Coronary artery (tissue), 2 donors: Measurements from ENCODE around the gene EVX2.

Experiments
- DNase-seq: peaks from one replicate; pipeline ENCODE4 v3.0.0-alpha.2; 2017; ENCODE audit warnings: low spot score
- H3K27ac ChIP-seq, 2 donors: fragments of 200-600 bp; sonication (generic); one replicate each; pipeline ENCODE4 v1.5.1; 2016 to 2019
- H3K4me3 ChIP-seq: fragments of 200-600 bp; sonication (generic); 2 replicates; pipeline ENCODE4 v1.5.1; 2016; ENCODE audit warnings: mild to moderate bottlenecking, moderate library complexity
- TF ChIP-seq, protein P1 (sequence below): fragments of 200-600 bp; sonication (generic); IDR thresholded peaks from one replicate; pipeline ENCODE4 v1.5.1; 2019; ENCODE audit warnings: antibody characterized with exemption

Gene EVX2

DNA sequence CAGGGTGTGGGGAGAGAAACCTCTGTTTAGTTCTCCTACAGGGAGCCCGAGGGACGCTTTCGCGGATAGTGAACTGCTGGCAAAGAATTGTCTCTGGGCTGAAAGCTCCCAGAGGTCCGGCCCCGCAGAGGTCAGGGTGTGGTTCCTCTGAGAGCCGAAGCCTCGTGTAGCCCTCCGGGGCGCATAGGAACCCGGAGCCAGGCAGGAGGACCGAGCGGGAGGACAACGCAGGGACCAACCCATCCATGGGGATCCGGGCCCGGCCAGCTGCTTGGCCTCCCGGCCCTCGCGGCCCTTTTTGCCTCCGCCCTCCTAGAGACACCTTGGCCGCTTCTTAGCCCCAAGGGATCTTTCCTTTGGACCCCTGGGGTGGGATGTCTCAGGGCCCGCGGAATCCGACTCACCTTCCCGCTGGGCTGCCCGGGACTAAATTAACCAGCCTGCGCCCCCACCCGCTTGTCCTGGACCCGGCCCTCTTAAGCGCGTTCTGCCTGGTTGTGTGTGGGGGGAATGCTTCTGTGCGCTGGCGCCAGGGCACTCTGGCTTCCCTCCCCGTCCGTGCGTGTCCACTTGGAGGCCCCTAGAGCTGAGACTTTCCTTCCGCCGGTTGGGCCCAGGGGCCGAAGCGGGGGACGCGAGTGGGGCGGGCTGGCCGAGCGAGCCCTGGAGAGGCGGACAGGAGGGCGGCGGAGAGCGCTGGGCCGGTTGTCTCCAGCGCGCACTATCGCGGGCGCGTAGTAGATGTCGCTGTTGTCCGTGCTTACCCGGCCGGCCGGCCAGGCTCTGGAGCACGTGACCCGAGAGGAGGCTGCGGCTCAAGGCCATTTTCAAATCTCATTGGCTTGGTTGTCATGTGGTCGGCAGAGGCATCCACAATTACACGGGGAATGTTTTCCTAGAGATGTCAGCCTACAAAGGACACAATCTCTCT is 32.4 kb upstream of the EVX2 start, which contains the start of gene HOXD10:
Gene HOXD10, plus strand, starts transcription at position 896 of the 931 bp plus-strand sequence. CDS start 56 bp downstream, outside the sequence.
- Histone ChIP-seq H3K27ac (no peak within 1 kb of the TSS), H3K4me3 (no peak within 1 kb of the TSS)
- no peak for DNase-seq
- TF ChIP-seq, protein P1, sequence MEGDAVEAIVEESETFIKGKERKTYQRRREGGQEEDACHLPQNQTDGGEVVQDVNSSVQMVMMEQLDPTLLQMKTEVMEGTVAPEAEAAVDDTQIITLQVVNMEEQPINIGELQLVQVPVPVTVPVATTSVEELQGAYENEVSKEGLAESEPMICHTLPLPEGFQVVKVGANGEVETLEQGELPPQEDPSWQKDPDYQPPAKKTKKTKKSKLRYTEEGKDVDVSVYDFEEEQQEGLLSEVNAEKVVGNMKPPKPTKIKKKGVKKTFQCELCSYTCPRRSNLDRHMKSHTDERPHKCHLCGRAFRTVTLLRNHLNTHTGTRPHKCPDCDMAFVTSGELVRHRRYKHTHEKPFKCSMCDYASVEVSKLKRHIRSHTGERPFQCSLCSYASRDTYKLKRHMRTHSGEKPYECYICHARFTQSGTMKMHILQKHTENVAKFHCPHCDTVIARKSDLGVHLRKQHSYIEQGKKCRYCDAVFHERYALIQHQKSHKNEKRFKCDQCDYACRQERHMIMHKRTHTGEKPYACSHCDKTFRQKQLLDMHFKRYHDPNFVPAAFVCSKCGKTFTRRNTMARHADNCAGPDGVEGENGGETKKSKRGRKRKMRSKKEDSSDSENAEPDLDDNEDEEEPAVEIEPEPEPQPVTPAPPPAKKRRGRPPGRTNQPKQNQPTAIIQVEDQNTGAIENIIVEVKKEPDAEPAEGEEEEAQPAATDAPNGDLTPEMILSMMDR: no peak

DNA sequence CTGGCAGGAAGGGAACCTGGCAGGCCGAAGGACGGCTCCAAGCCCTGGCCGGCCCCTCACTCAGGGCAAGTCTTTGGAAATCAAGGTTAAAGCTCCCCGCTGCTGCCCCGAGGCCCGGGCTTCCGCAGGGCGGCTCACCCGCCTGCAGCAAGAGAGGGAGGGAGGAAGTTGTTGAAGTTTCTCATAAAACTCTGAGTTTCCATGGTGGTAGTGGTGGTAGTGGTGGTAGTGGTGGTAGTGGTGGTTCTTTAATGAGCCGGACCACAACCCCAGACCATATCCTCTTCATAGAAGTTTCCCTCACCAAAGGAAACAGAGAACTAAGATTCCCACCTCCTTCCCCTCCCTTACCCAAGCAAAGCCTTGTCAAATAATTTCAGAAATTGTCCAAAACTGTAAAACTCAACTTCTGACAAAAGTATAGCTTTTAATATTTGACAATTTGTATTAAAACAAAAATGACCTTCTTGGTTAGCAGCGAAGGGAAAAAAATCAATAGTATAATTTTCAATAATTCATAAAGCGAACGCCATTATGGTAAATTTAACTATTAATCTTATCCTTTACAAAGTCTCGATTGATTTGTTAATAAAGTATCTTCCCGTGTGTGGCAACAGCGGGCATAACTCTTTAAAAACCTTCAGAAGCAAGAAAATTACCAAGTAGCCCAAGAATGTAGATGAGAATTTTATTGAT is 31.3 kb upstream of the EVX2 start:
- no peak overlapping the region for H3K4me3 ChIP-seq
- DNase-seq: no peak
- TF ChIP-seq, protein P1: no peak
- no peak overlapping the region for H3K27ac ChIP-seq

DNA sequence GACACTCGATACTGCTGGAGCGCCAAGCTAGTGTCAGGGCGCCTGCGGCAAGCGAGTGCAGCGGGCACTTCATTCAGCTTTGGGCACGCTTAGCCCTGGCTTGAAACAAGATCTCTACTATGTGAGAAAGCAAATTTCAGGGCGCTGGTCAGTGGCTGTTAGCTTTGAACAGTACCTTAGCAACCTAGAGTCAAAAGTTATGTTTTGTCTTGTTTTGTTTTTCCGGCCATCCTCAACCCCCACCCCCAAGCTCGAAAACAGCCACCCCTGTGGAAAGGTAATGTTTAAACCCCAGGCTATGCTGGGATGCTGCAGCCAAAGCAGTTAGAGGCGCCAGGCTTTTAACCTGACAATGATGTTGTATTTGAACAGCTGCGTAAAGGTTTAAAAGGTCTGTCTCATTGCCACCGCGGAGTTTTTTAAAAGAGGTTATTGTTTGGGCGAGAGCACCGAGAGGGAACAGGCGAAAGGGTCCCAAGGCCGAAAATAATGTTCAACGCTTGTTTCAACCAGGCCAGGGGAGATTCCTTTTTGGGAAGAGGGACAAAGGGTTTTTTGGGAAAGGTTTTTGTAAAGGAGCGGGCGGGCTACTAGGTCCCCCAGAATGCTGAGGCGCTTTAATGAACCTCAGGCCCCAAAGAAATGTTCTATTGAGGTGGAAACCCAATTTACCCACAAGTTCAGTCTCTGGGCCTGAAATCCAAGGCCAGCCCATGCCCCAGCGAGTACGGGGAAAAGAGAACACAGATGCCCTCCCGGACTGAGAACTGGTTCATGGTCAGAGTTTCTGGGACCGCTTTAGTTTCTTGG is 30.6 kb upstream of the EVX2 start:
- TF ChIP-seq, protein P1: no peak
- no peak overlapping the region for H3K4me3 ChIP-seq
- no peak for DNase-seq
- no peak overlapping the region for H3K27ac ChIP-seq

DNA sequence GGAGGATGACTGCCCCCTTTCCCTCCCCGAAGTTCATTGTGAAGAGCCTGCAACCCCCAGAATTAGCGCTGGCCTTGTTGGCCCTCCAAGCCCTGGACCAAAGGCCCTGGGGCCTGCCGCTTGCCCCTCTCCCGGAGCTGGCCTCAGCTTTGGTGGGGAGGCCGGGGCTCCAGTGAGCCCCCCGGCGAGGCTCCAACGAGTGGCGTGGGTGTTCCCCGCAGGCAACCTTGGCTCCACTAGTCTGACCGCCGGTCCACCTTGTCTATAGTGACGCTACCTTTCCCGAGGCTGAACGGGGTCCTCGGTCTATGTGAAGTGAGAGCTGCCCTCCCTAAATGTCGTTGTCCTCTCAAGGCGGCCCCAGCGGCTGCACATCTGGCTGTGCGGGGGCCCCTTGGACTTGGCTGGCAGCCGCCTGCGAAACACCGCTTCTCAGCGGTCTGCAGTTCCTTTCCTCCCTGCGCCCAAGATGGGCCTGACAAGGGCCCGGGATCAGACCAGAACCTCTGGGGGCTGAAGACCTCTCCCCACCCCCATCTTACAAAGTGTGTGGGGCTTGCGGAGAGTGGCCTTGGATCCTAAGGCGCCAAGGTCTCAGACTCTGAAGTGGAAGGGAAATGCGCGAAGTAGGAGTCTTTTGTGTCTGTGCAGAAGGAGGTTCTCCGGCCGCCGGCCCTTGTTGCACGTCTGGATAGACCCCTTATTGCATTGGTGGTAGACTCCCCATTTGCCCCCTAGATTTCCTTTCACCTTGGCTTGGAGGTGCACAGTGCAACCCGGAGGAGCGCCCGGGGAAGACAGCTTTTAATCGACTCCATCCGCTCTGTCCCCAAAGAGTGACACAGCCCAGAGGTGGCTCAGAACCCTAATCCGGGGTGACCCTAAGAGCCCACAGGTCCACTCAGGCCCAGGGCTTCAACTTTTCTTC is 28.9 kb upstream of the EVX2 start:
- no peak overlapping the region for H3K4me3 ChIP-seq
- no peak for DNase-seq
- no peak overlapping the region for H3K27ac ChIP-seq
- TF ChIP-seq, protein P1: no peak

DNA sequence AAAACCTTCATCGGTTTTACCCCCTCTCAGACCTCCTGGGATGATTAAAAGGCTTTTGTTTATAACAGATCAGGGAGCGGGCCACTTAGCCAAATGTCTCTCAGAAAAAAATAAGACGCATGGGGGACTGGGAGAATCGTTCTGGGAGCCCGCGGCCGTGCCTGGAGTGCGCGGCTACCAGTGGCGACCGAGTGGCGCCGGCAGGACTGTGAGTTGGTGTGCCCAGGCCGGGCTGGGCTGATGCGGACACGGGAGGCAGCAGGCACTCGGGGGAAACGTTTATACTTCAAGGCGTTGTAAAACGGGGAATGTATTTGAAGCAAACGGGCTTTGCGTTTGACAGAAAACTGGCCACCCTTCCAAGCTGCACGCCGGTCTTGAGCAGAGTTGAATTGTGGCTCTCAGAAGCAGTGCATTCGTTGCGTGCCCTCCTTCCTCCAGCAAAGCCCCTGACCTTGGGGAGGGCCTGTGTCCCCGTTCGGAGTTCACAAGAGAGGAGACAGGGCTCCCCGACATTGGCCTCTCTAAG is 28.1 kb upstream of the EVX2 start:
- DNase-seq: no peak
- H3K4me3 ChIP-seq: no peak overlapping the region
- no peak overlapping the region for H3K27ac ChIP-seq
- TF ChIP-seq, protein P1: no peak

DNA sequence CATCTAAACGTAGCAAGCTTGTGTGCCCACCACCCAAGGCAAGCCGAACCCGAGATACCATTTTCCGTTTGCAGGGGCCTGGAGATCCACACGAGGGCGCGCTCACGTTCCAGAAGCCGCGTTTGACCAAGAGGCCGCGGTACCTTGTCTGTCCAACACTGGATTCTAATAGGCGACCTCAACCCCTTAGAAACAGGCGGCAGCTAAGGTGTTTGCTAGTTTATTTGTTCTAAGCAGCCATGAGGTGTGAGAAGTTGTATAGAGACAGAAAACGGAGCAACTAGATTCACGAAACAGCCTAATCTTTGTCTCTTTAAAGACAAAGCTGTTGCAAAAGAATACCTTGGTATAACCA is 27.5 kb upstream of the EVX2 start:
- DNase-seq: no peak

More for the DNA sequence above, 27.5 kb upstream of the EVX2 start:
- TF ChIP-seq, protein P1: no peak
- H3K4me3 ChIP-seq: no peak overlapping the region
- H3K27ac ChIP-seq: no peak overlapping the region
